ENCODE results near the gene MVD. TPM values are rescaled to one million over a fixed set of nuclear protein-coding genes. Genes with fewer than 3 reads are reported as not detected.

Gene MVD
- total RNA-seq, 1 donor from 2014 or later, result 25.3 TPM

DNA sequence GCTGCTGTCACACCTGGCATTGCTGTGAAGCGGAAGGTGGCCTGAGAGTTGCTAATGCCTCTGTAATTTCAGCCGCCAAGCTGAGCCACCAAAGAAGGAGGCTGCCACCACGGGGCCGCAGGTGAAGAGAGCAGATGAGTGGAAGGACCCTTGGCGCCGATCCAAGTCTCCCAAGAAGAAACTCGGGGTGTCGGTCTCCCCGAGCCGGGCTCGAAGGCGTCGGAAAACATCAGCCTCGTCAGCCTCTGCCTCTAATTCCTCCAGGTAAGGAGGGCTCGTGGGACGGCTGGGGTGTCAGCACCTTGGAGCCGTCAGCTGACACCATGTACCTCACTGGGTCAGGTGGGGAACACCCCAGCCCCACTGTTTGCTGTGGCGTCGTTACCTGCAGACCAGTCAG lies 40.8 kb downstream of the MVD start:
- no peaks in the 10 kb centered on the region for H3K9me3 ChIP-seq (replicated peaks)
- no peaks in the 10 kb centered on the region for H3K27me3 ChIP-seq (ENCODE audit: low read depth)
- peaks cover 21% of the 10 kb centered on the region for H3K4me1 ChIP-seq
- H3K4me3 ChIP-seq, result no peak overlapping the region
- DNase-seq, result no peak
- H3K36me3 ChIP-seq, result peaks cover 57% of the 10 kb centered on the region
- intact Hi-C loops (cut with micrococcal nuclease), result no loop called here
- H3K27ac ChIP-seq (replicated peaks), result no peak overlapping the region
- TF ChIP-seq, protein P1, sequence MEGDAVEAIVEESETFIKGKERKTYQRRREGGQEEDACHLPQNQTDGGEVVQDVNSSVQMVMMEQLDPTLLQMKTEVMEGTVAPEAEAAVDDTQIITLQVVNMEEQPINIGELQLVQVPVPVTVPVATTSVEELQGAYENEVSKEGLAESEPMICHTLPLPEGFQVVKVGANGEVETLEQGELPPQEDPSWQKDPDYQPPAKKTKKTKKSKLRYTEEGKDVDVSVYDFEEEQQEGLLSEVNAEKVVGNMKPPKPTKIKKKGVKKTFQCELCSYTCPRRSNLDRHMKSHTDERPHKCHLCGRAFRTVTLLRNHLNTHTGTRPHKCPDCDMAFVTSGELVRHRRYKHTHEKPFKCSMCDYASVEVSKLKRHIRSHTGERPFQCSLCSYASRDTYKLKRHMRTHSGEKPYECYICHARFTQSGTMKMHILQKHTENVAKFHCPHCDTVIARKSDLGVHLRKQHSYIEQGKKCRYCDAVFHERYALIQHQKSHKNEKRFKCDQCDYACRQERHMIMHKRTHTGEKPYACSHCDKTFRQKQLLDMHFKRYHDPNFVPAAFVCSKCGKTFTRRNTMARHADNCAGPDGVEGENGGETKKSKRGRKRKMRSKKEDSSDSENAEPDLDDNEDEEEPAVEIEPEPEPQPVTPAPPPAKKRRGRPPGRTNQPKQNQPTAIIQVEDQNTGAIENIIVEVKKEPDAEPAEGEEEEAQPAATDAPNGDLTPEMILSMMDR (IDR thresholded peaks at IDR 0.05; ENCODE audit: borderline replicate concordance), result no peak

DNA sequence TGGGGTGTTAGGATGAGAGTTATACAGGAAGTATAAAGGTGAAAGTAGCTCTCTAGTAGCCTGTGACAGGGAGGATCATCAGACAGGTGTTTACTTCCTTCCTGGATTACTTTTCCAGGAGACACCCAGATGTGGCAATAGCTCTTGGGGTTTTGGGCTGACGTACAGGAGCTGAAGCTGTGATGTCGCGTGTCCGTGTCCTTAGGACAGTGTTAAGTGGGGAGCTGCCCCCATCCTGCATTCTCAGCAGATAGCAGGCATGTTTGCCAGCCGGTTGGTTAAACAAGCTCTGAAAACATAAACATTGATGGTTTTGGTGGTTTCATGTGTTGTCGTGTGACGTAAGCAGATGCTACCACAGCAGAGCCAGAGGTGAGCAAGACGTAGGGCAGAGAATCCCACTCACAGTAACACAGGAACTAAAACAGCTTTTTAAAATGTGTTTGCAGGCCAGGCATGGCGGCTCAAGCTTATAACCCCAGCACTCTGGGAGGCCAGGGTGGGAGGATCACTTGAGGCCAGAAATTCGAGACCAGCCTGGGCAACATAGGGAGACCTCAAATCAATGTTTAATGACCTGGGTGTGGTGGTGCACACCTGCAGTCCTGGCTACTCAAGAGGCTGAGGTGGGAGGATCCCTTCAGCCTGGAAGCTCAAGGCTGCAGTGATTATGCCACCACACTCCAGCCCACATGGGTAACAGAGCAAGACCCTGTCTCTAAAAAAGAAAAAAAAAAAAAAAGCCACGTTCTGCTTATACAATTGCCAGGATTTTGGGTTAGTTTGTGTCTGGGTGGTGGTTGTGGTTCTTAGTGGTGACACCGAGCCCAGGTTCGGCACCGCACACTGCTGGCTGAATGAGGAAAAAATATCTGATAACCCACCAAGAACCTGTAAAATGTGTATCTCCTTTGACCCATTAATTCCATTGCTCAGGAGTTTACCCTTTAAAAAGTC lies 42.8 kb downstream of the MVD start:
- intact Hi-C loops (cut with micrococcal nuclease), result no loop called here
- no peak overlapping the region for H3K4me3 ChIP-seq
- peaks cover 34% of the 10 kb centered on the region for H3K4me1 ChIP-seq
- DNase-seq, result no peak
- H3K27me3 ChIP-seq (ENCODE audit: low read depth), result no peaks in the 10 kb centered on the region
- TF ChIP-seq, protein P1 (IDR thresholded peaks at IDR 0.05; ENCODE audit: borderline replicate concordance), result no peak
- no peaks in the 10 kb centered on the region for H3K9me3 ChIP-seq (replicated peaks)
- no peak overlapping the region for H3K27ac ChIP-seq (replicated peaks)
- H3K36me3 ChIP-seq, result peaks cover 38% of the 10 kb centered on the region

DNA sequence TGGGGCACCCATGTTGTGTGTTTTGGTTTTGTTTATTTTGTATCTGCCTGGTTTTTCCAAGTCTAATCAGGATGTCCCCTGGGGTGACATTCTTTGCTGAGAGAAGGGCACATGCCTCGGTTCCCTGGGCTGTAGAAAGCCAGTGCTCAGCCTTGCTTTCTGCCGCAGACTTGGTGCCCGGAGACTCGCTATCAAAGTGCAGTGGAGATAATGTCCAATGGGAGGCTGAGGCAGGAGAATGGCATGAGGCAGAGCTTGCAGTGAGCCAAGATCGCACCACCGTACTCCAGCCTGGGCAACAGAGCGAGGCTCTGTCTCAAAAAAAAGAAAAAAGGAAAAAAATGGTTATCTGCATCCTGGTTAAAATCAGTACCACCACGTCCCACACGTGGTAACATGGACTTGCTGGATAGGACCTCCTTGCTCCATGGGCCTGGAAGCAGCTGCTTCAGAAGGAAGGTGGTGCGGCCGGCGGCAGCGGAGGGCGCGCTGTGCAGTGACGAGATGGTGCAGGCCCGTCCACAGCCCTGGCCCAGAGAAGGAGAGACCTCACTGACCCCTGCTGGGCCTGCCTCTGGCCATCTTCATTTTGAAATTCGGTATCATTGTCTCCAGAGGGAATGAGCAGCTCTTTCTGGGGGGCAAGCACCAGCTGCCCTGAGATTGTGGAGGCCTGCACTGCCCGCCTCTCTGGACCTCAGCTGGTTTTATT lies 43.8 kb downstream of the MVD start:
- H3K27ac ChIP-seq (replicated peaks), result peak overlapping the region; percentile 66
- TF ChIP-seq, protein P1 (IDR thresholded peaks at IDR 0.05; ENCODE audit: borderline replicate concordance), result no peak
- intact Hi-C loops (cut with micrococcal nuclease), result no loop called here

DNA sequence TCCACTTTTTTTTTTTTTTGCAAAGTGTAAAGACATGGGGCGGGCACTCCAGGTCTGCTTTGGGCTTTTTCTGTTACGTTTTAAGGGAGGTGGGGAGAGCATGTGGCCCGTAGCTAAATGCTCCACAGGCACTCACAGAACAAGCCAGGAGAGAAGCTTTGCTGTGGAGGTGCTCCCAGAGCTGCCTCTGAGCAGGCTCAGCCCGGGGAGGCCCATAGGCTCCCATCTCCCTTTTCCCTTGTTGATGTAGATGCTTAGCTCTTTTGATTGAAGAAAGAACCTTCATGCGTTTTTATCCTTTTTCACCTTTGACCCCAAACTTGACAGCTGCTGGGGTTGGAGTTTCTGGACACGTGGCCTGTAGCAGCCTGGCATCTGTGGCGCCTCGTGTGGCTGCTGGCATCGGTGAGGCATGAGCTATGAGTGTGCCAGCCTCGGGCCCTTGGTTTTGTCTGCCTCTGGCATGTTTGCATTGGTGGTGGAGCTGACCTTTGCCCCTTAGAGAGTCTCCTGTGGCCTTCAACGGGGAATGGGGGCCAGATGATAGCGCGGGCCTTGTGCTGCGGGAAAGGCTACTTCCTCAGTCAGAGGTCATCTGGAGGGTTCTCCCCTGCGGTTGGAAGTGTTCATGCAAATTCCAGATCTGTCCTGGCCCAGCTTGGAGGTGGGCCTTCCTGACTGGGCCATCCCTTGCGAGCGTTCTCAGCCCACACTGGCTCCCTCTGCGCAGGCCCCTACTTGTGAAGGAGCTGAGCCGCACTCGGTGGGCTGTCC lies 44.5 kb downstream of the MVD start:
- no peaks in the 10 kb centered on the region for H3K27me3 ChIP-seq (ENCODE audit: low read depth)
- peak overlapping the region; percentile 66 for H3K27ac ChIP-seq (replicated peaks)
- H3K9me3 ChIP-seq (replicated peaks), result no peaks in the 10 kb centered on the region
- TF ChIP-seq, protein P1 (IDR thresholded peaks at IDR 0.05; ENCODE audit: borderline replicate concordance), result no peak
- peaks cover 25% of the 10 kb centered on the region for H3K36me3 ChIP-seq
- H3K4me1 ChIP-seq, result peaks cover 45% of the 10 kb centered on the region
- intact Hi-C loops (cut with micrococcal nuclease), result no loop called here
- no peak overlapping the region for H3K4me3 ChIP-seq
- no peak for DNase-seq

More for the DNA sequence above, 43.8 kb downstream of the MVD start:
- peaks cover 30% of the 10 kb centered on the region for H3K36me3 ChIP-seq
- H3K4me3 ChIP-seq, result no peak overlapping the region
- H3K4me1 ChIP-seq, result peaks cover 41% of the 10 kb centered on the region
- H3K27me3 ChIP-seq (ENCODE audit: low read depth), result no peaks in the 10 kb centered on the region
- no peak for DNase-seq
- H3K9me3 ChIP-seq (replicated peaks), result no peaks in the 10 kb centered on the region
